Stomach smooth muscle (tissue), 2 donors: ENCODE measurements around the gene DTNB.
"Not testable (repeated sequence)": the region's sequence is repeated elsewhere in the genome, so short reads cannot be mapped to it uniquely, and the experiment has no call there.

Experiments used
- H3K27ac ChIP-seq: one replicate; pipeline ENCODE4 v1.7.0; 2013; ENCODE audit warnings: mild to moderate bottlenecking, low read length, inconsistent platforms
- H3K27me3 ChIP-seq, 2 donors: one replicate each; pipeline ENCODE4 v1.7.0; 2013; ENCODE audit warnings: low read length in 2 of 2; ENCODE audit not compliant: insufficient read depth in 2 of 2, control insufficient read depth in 1 of 2
- H3K36me3 ChIP-seq, 2 donors: one replicate each; pipeline ENCODE4 v1.7.0; 2013; ENCODE audit warnings: low read length in 2 of 2; ENCODE audit not compliant: control insufficient read depth in 2 of 2, insufficient read depth in 2 of 2
- H3K4me1 ChIP-seq: one replicate; pipeline ENCODE4 v1.7.0; 2013; ENCODE audit warnings: low read length; ENCODE audit not compliant: control insufficient read depth, insufficient read depth
- H3K4me3 ChIP-seq, 2 donors: one replicate each; pipeline ENCODE4 v1.7.0; 2013; ENCODE audit warnings: low read length in 2 of 2
- H3K9ac ChIP-seq, 2 donors: one replicate each; pipeline ENCODE4 v1.7.0; 2013; ENCODE audit warnings: low read length in 2 of 2, mild to moderate bottlenecking in 1 of 2
- H3K9me3 ChIP-seq, 2 donors: one replicate each; pipeline ENCODE4 v1.7.0; 2013; ENCODE audit warnings: low read length in 2 of 2; ENCODE audit not compliant: control insufficient read depth in 2 of 2
- donor health status: healthy.
- donor health status: Pancreatic carcinoma.

The DTNB gene

GRCh38 chr2:25614711-25615110 lies 58.7 kb downstream of the DTNB start:
- Histone ChIP-seq H3K27me3 (no peaks in the 10 kb centered on the region), H3K4me1 (no peaks in the 10 kb centered on the region), H3K27ac (no peak overlapping the region), H3K9ac (no peak overlapping the region), H3K36me3 (no peaks in the 10 kb centered on the region), H3K4me3 (no peak overlapping the region), H3K9me3 (no peaks in the 10 kb centered on the region)

- Histone ChIP-seq H3K27ac (no peak overlapping the region), H3K36me3 (no peaks in the 10 kb centered on the region), H3K27me3 (no peaks in the 10 kb centered on the region), H3K4me3 (no peak overlapping the region), H3K9ac (no peak overlapping the region), H3K9me3 (no peaks in the 10 kb centered on the region), H3K4me1 (no peaks in the 10 kb centered on the region)
Measured at GRCh38 chr2:25608718-25609117, 64.7 kb downstream of the DTNB start.

GRCh38 chr2:25606892-25607291 lies 66.5 kb downstream of the DTNB start:
- no peaks in the 10 kb centered on the region for H3K27me3 ChIP-seq
- no peaks in the 10 kb centered on the region for H3K36me3 ChIP-seq
- H3K9ac ChIP-seq = no peak overlapping the region
- H3K9me3 ChIP-seq = no peaks in the 10 kb centered on the region
- H3K27ac ChIP-seq = no peak overlapping the region
- H3K4me1 ChIP-seq = no peaks in the 10 kb centered on the region
- no peak overlapping the region for H3K4me3 ChIP-seq

GRCh38 chr2:25602333-25602723 lies 71.0 kb downstream of the DTNB start:
- Histone ChIP-seq H3K9ac (no peak overlapping the region), H3K4me3 (no peak overlapping the region), H3K27me3 (no peaks in the 10 kb centered on the region), H3K4me1 (no peaks in the 10 kb centered on the region), H3K9me3 (no peaks in the 10 kb centered on the region), H3K27ac (no peak overlapping the region), H3K36me3 (no peaks in the 10 kb centered on the region)

GRCh38 chr2:25601711-25602332 lies 71.6 kb downstream of the DTNB start:
- H3K4me3 ChIP-seq = not testable (repeated sequence)

GRCh38 chr2:25598911-25599310 lies 74.5 kb downstream of the DTNB start:
- Histone ChIP-seq H3K9ac (no peak overlapping the region), H3K27me3 (no peaks in the 10 kb centered on the region), H3K4me3 (no peak overlapping the region), H3K36me3 (no peaks in the 10 kb centered on the region), H3K27ac (no peak overlapping the region), H3K9me3 (no peaks in the 10 kb centered on the region), H3K4me1 (no peaks in the 10 kb centered on the region)

More at GRCh38 chr2:25601711-25602332, 71.6 kb downstream of the DTNB start:
- not testable (repeated sequence) for H3K9ac ChIP-seq, H3K27me3 ChIP-seq, H3K36me3 ChIP-seq, H3K9me3 ChIP-seq, H3K4me1 ChIP-seq, H3K27ac ChIP-seq

GRCh38 chr2:25598332-25598731 lies 75.0 kb downstream of the DTNB start:
- Histone ChIP-seq H3K36me3 (no peaks in the 10 kb centered on the region), H3K4me1 (no peaks in the 10 kb centered on the region), H3K27me3 (no peaks in the 10 kb centered on the region), H3K4me3 (no peak overlapping the region), H3K9me3 (no peaks in the 10 kb centered on the region), H3K27ac (no peak overlapping the region), H3K9ac (no peak overlapping the region)

GRCh38 chr2:25597881-25598280 lies 75.5 kb downstream of the DTNB start:
- Histone ChIP-seq H3K4me1 (no peaks in the 10 kb centered on the region), H3K27me3 (no peaks in the 10 kb centered on the region), H3K9me3 (no peaks in the 10 kb centered on the region), H3K4me3 (no peak overlapping the region), H3K27ac (no peak overlapping the region), H3K9ac (no peak overlapping the region), H3K36me3 (no peaks in the 10 kb centered on the region)

GRCh38 chr2:25596516-25597244 lies 76.7 kb downstream of the DTNB start:
- H3K4me1 ChIP-seq = no peaks in the 10 kb centered on the region
- H3K27ac ChIP-seq = no peak overlapping the region
- H3K9ac ChIP-seq = no peak overlapping the region
- H3K27me3 ChIP-seq = no peaks in the 10 kb centered on the region
- no peaks in the 10 kb centered on the region for H3K9me3 ChIP-seq
- H3K4me3 ChIP-seq = no peak overlapping the region
- H3K36me3 ChIP-seq = no peaks in the 10 kb centered on the region

GRCh38 chr2:25595393-25595792 lies 78.0 kb downstream of the DTNB start:
- Histone ChIP-seq H3K4me3 (no peak overlapping the region), H3K4me1 (no peaks in the 10 kb centered on the region), H3K36me3 (no peaks in the 10 kb centered on the region), H3K9me3 (no peaks in the 10 kb centered on the region), H3K27ac (no peak overlapping the region), H3K9ac (no peak overlapping the region), H3K27me3 (no peaks in the 10 kb centered on the region)

- H3K9ac ChIP-seq = no peak overlapping the region
- no peaks in the 10 kb centered on the region for H3K4me1 ChIP-seq
- no peaks in the 10 kb centered on the region for H3K27me3 ChIP-seq
- no peak overlapping the region for H3K27ac ChIP-seq
- H3K36me3 ChIP-seq = no peaks in the 10 kb centered on the region
- H3K4me3 ChIP-seq = no peak overlapping the region
- no peaks in the 10 kb centered on the region for H3K9me3 ChIP-seq
Measured at GRCh38 chr2:25594991-25595390, 78.4 kb downstream of the DTNB start.
